ENCODE measurements around the gene CD248. TPM values are rescaled to one million over a fixed set of nuclear protein-coding genes. Genes with fewer than 3 reads are reported as not detected.
A peak's percentile ranks its signal among the peaks of the same experiment; 100 is the strongest.
"Not testable (repeated sequence)": the region's sequence is repeated elsewhere in the genome, so short reads cannot be mapped to it uniquely, and the experiment has no call there.

The CD248 gene
- total RNA-seq, 1 experiment from 2014 or later, result not detected

- Histone ChIP-seq H3K36me3 (ENCODE audit: low read depth) (peaks cover 5% of the 10 kb centered on the region; the same call in 1 of the 2 replicates), H4K20me1 (ENCODE audit: insufficient read depth) (peaks cover 47% of the 10 kb centered on the region), H2AFZ (no peak overlapping the region), H3K27ac (no peak overlapping the region), H3K4me1 (replicated peaks; ENCODE audit: insufficient read depth) (no peaks in the 10 kb centered on the region), H3K9me2 (ENCODE audit: insufficient read depth) (no peaks in the 10 kb centered on the region), H3K9me3 (ENCODE audit: insufficient read depth, low read depth) (no peaks in the 10 kb centered on the region), H3F3A (ENCODE audit: insufficient read depth, low read depth) (peaks cover 29% of the 10 kb centered on the region), H3K27me3 (ENCODE audit: insufficient read depth, low read depth) (no peaks in the 10 kb centered on the region), H3K4me2 (no peak overlapping the region), H3K4me3 (no peak overlapping the region), H3K79me2 (ENCODE audit: low read depth) (no peaks in the 10 kb centered on the region)
- CTCF ChIA-PET, result no interaction called here
- no peak for DNase-seq
- no peak for TF ChIP-seq CTCF (conservative IDR thresholded peaks at IDR 0.05)
- TF ChIP-seq EZH2 (IDR thresholded peaks at IDR 0.05; ENCODE audit: low read depth), result no peak
- POLR2A ChIA-PET (ENCODE audit: unreplicated experiment), result no interaction called here
- no TSS peak for BruUV-seq (replicated peaks)
- intact Hi-C loops (cut with micrococcal nuclease; ENCODE audit: unreplicated experiment), result no loop called here
Measured at GRCh38 chr11:66278363-66279091, 38.3 kb downstream of the CD248 start.

- Histone ChIP-seq H3K9me3 (ENCODE audit: insufficient read depth, low read depth) (no peaks in the 10 kb centered on the region), H3F3A (ENCODE audit: insufficient read depth, low read depth) (peaks cover 23% of the 10 kb centered on the region), H3K79me2 (ENCODE audit: low read depth) (no peaks in the 10 kb centered on the region), H3K9me2 (ENCODE audit: insufficient read depth) (no peaks in the 10 kb centered on the region), H2AFZ (no peak within 1 kb of the TSS), H3K4me3 (no peak within 1 kb of the TSS), H3K4me1 (replicated peaks; ENCODE audit: insufficient read depth) (no peaks in the 10 kb centered on the region), H3K36me3 (ENCODE audit: low read depth) (peaks cover 11% of the 10 kb centered on the region), H3K27me3 (ENCODE audit: insufficient read depth, low read depth) (no peaks in the 10 kb centered on the region), H3K27ac (no peak within 1 kb of the TSS), H3K4me2 (no peak within 1 kb of the TSS), H4K20me1 (ENCODE audit: insufficient read depth) (peaks cover 44% of the 10 kb centered on the region)
- TF ChIP-seq EZH2 (IDR thresholded peaks at IDR 0.05; ENCODE audit: low read depth) (no peak), CTCF (conservative IDR thresholded peaks at IDR 0.05) (no peak)
- CTCF ChIA-PET, result no interaction called here
- DNase-seq, result no peak
- no TSS peak for BruUV-seq (replicated peaks)
- intact Hi-C loops (cut with micrococcal nuclease; ENCODE audit: unreplicated experiment), result no loop called here
- POLR2A ChIA-PET (ENCODE audit: unreplicated experiment), result interaction anchor here (0.7 kb wide), 1 partner anchor 65 kb away, joined by 3 read pairs; no protein-coding TSS in a partner anchor
Measured at GRCh38 chr11:66277471-66278362, 39.1 kb downstream of the CD248 start, which contains the start of gene CNIH2. Gene CNIH2 (plus strand): TSS chr11:66278175. CDS start chr11:66278457, 282 bp downstream.

GRCh38 chr11:66277064-66277463 is 39.8 kb downstream of the CD248 start:
- DNase-seq; intact Hi-C loops (cut with micrococcal nuclease; ENCODE audit: unreplicated experiment); CTCF ChIA-PET; H3K4me2 ChIP-seq; H2AFZ ChIP-seq; H3K4me3 ChIP-seq; H3K9me2 ChIP-seq (ENCODE audit: insufficient read depth); H3K9me3 ChIP-seq (ENCODE audit: insufficient read depth, low read depth); H3K4me1 ChIP-seq (replicated peaks; ENCODE audit: insufficient read depth); H3K27me3 ChIP-seq (ENCODE audit: insufficient read depth, low read depth); H3K79me2 ChIP-seq (ENCODE audit: low read depth); H3K27ac ChIP-seq: not testable (repeated sequence)
- Histone ChIP-seq H3F3A (ENCODE audit: insufficient read depth, low read depth) (peaks cover 25% of the 10 kb centered on the region), H4K20me1 (ENCODE audit: insufficient read depth) (peaks cover 49% of the 10 kb centered on the region), H3K36me3 (ENCODE audit: low read depth) (peaks cover 17% of the 10 kb centered on the region)
- POLR2A ChIA-PET (ENCODE audit: unreplicated experiment), result interaction anchor here (0.7 kb wide), 1 partner anchor 65 kb away, joined by 3 read pairs; no protein-coding TSS in a partner anchor
- BruUV-seq (replicated peaks), result TSS peak; percentile 35

DNA sequence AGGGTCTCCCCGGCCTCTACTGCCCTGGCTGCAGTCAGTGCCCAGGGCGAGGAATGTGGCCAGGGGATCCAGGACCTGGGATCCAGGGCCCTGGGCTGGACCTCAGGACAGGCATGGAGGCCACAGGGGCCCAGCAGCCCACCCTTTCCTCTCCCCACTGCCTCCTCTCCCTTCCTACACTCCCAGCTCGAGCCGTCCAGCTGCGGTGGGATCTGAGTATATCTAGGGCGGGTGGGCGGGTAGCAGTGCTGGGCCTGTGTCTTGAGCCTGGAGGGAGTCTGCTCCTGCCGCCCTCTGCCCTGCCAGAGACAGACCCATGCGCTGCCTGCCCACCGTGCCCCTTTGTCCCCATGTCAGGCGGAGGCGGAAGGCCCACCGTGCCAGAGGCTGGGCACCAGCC is 40.2 kb downstream of the CD248 start:
- H3K4me1 ChIP-seq (replicated peaks; ENCODE audit: insufficient read depth); BruUV-seq (replicated peaks); H3K79me2 ChIP-seq (ENCODE audit: low read depth); H3K4me2 ChIP-seq; H3K9me3 ChIP-seq (ENCODE audit: insufficient read depth, low read depth); POLR2A ChIA-PET (ENCODE audit: unreplicated experiment); DNase-seq; CTCF ChIA-PET; H2AFZ ChIP-seq; H3K4me3 ChIP-seq; H3K9me2 ChIP-seq (ENCODE audit: insufficient read depth); intact Hi-C loops (cut with micrococcal nuclease; ENCODE audit: unreplicated experiment); H3K27ac ChIP-seq; H3K27me3 ChIP-seq (ENCODE audit: insufficient read depth, low read depth): not testable (repeated sequence)
- Histone ChIP-seq H3F3A (ENCODE audit: insufficient read depth, low read depth) (peaks cover 21% of the 10 kb centered on the region), H4K20me1 (ENCODE audit: insufficient read depth) (peaks cover 49% of the 10 kb centered on the region), H3K36me3 (ENCODE audit: low read depth) (peaks cover 22% of the 10 kb centered on the region)
